Mesothelial cell of epicardium (in vitro differentiated cells): ENCODE results near the gene VPS33A. TPM values are rescaled to one million over a fixed set of nuclear protein-coding genes. Genes with fewer than 3 reads are reported as not detected.

Experiments used
- DNase-seq, 2 experiments: peaks; one replicate each; pipeline ENCODE4 v3.0.0; 2021; ENCODE audit warnings: low spot score in 2 of 2; ENCODE audit not compliant: unreplicated experiment in 2 of 2
- H3K27ac Mint-ChIP-seq: 2 replicates; pipeline ENCODE4 v1.8.0; 2021; ENCODE audit warnings: mixed read lengths
- H3K27me3 Mint-ChIP-seq: 2 replicates; pipeline ENCODE4 v1.8.0; 2021; ENCODE audit warnings: low read depth, mixed read lengths
- H3K36me3 Mint-ChIP-seq: 2 replicates; pipeline ENCODE4 v1.8.0; 2021; ENCODE audit warnings: mixed read lengths
- H3K4me1 Mint-ChIP-seq: 2 replicates; pipeline ENCODE4 v1.8.0; 2021; ENCODE audit warnings: mixed read lengths
- H3K4me3 Mint-ChIP-seq: 2 replicates; pipeline ENCODE4 v1.8.0; 2021; ENCODE audit warnings: mild to moderate bottlenecking, moderate library complexity, mixed read lengths
- H3K9me3 Mint-ChIP-seq: 2 replicates; pipeline ENCODE4 v1.8.0; 2021; ENCODE audit warnings: mixed read lengths
- total RNA-seq: library from RNA; stranded (reverse); gene quantifications from 3 replicates; pipeline ENCODE4 v1.2.1, GENCODE V29; 2021
- TF ChIP-seq, protein P1 (sequence below): fragments of 200-600 bp; sonication (generic); IDR thresholded peaks from one replicate; pipeline ENCODE4 v1.5.0; 2021; ENCODE audit warnings: antibody characterized with exemption; ENCODE audit not compliant: unreplicated experiment

The VPS33A gene
- total RNA-seq, 1 donor from 2014 or later = 28.4 TPM

DNA sequence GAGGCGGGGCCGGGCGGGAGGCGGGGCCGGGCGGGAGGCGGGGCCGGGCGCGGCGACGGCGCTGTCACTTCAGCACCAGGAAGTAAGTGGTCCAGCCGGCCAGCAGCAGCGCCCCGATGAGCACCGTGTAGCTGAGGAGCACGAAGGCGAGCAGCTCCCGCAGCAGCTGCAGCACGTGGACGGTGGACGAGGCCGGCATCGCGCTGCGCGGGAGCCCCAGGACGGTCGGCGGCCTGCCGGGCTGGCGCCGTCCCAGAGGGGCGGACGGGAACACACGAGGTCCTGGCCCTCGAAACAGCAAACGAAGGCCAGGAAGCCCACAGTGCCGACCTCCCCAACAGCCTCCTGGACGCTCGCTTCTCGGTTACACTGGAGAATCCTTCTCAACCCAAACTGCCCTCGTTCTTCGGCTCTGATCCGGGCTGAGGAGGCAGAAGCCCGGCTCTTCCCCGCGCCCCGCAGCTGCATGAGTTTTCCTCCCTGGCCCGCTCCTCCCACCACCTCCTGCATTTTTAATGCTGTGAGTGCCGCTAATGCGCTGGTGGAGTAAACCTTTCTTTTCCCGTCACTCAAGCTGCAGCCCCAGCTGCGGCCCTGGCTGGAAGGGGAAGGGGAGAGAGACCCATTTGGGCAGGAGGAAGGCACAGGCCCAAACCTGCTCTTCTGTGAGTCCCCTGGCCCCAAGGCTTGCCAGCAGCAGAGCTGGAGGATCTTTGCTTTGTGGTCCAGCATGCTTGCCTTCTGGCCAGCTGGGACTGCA lies 39.7 kb downstream of the VPS33A start:
- Mint-ChIP-seq H3K36me3 (peaks cover 12% of the 10 kb centered on the region), H3K4me3 (peak overlapping the region; percentile 17), H3K4me1 (peaks cover 22% of the 10 kb centered on the region), H3K27me3 (no peaks in the 10 kb centered on the region), H3K9me3 (no peaks in the 10 kb centered on the region), H3K27ac (no peak overlapping the region)
- no peak for DNase-seq
- TF ChIP-seq, protein P1, sequence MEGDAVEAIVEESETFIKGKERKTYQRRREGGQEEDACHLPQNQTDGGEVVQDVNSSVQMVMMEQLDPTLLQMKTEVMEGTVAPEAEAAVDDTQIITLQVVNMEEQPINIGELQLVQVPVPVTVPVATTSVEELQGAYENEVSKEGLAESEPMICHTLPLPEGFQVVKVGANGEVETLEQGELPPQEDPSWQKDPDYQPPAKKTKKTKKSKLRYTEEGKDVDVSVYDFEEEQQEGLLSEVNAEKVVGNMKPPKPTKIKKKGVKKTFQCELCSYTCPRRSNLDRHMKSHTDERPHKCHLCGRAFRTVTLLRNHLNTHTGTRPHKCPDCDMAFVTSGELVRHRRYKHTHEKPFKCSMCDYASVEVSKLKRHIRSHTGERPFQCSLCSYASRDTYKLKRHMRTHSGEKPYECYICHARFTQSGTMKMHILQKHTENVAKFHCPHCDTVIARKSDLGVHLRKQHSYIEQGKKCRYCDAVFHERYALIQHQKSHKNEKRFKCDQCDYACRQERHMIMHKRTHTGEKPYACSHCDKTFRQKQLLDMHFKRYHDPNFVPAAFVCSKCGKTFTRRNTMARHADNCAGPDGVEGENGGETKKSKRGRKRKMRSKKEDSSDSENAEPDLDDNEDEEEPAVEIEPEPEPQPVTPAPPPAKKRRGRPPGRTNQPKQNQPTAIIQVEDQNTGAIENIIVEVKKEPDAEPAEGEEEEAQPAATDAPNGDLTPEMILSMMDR = no peak

GRCh38 chr12:122225683-122226365 lies 40.5 kb downstream of the VPS33A start, which contains the start of gene DIABLO:
Gene DIABLO (minus strand): TSS chr12:122226052. CDS start chr12:122226014, 38 bp downstream.
- peak within 1 kb of the TSS; percentile 100 for H3K27ac Mint-ChIP-seq
- H3K4me1 Mint-ChIP-seq = peaks cover 22% of the 10 kb centered on the region
- H3K4me3 Mint-ChIP-seq = peak within 1 kb of the TSS; percentile 99
- TF ChIP-seq, protein P1 = no peak
- no peaks in the 10 kb centered on the region for H3K27me3 Mint-ChIP-seq
- no peaks in the 10 kb centered on the region for H3K9me3 Mint-ChIP-seq
- DNase-seq = peak; percentile 100
- H3K36me3 Mint-ChIP-seq = peaks cover 12% of the 10 kb centered on the region

DNA sequence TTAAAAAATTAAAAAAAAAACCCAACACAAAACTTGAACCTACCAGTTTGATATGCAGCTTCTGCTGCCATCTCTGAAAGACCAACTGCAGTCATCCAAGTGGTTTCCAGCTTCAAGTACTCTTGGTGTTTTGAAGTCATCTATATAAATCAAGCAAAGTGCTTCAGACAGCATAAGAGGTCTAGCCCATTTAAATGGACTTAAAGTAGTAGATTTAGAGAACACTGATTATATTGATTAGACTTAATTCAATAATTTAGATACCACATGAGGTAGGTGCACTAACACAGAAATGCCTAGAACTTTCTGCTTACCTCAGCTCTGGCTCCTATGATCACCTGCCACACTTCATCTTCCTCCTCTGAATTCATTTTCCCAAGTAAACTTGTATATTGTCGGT lies 49.8 kb downstream of the VPS33A start:
- no peaks in the 10 kb centered on the region for H3K4me1 Mint-ChIP-seq
- TF ChIP-seq, protein P1 = no peak
- no peaks in the 10 kb centered on the region for H3K27me3 Mint-ChIP-seq
- no peaks in the 10 kb centered on the region for H3K9me3 Mint-ChIP-seq
- H3K36me3 Mint-ChIP-seq = peaks cover 37% of the 10 kb centered on the region
- DNase-seq = no peak
- H3K4me3 Mint-ChIP-seq = no peak overlapping the region
- no peak overlapping the region for H3K27ac Mint-ChIP-seq

GRCh38 chr12:122215771-122216170 lies 50.5 kb downstream of the VPS33A start:
- Mint-ChIP-seq H3K27me3 (no peaks in the 10 kb centered on the region), H3K4me1 (no peaks in the 10 kb centered on the region), H3K4me3 (no peak overlapping the region), H3K36me3 (peaks cover 35% of the 10 kb centered on the region), H3K9me3 (no peaks in the 10 kb centered on the region), H3K27ac (no peak overlapping the region)
- DNase-seq = no peak
- TF ChIP-seq, protein P1 = no peak

GRCh38 chr12:122208073-122208820 lies 58.0 kb downstream of the VPS33A start:
- TF ChIP-seq, protein P1 = no peak
- H3K9me3 Mint-ChIP-seq = no peaks in the 10 kb centered on the region
- peaks cover 33% of the 10 kb centered on the region for H3K36me3 Mint-ChIP-seq
- DNase-seq = no peak
- H3K27me3 Mint-ChIP-seq = peaks cover 25% of the 10 kb centered on the region
- peaks cover 2% of the 10 kb centered on the region for H3K4me1 Mint-ChIP-seq
- no peak overlapping the region for H3K4me3 Mint-ChIP-seq
- no peak overlapping the region for H3K27ac Mint-ChIP-seq
